DND-41 (cell line): Measurements from ENCODE around the gene HES3.
A peak's percentile ranks its signal among the peaks of the same experiment; 100 is the strongest.

Source experiments
- ATAC-seq: fragments of 200-7000 bp; cut with Tn5 transposase; 3 replicates; pipeline ENCODE4 v1.9.1; 2021; ENCODE audit warnings: low read depth; ENCODE audit not compliant: insufficient read depth
- DNase-seq: peaks from one replicate; pipeline ENCODE4 v3.0.0-alpha.2; 2020
- H2AFZ ChIP-seq: 2 replicates; pipeline ENCODE4 v1.6.0; 2012; ENCODE audit warnings: low read depth, low read length
- H3K27ac ChIP-seq: 2 replicates; pipeline ENCODE4 v1.5.1; 2012; ENCODE audit warnings: low read length, inconsistent platforms
- H3K27me3 ChIP-seq: fragments of 200-600 bp; sonication (generic); 2 replicates; pipeline ENCODE4 v1.6.0; 2012; ENCODE audit warnings: low read length, mild to moderate bottlenecking, inconsistent platforms; ENCODE audit not compliant: insufficient read depth, poor library complexity
- H3K36me3 ChIP-seq: 2 replicates; pipeline ENCODE4 v1.5.1; 2012; ENCODE audit warnings: low read length, inconsistent platforms; ENCODE audit not compliant: insufficient read depth
- H3K4me1 ChIP-seq: 2 replicates; pipeline ENCODE4 v1.5.1; 2012; ENCODE audit warnings: mild to moderate bottlenecking, low read length; ENCODE audit not compliant: insufficient read depth
- H3K4me2 ChIP-seq: 2 replicates; pipeline ENCODE4 v1.6.0; 2012; ENCODE audit warnings: mild to moderate bottlenecking, moderate library complexity, low read length, inconsistent platforms; ENCODE audit not compliant: insufficient read depth
- H3K4me3 ChIP-seq, 2 experiments: fragments of 200-600 bp in 1 of 2; shearing (Covaris generic) in 1 of 2; 2 replicates each; pipeline ENCODE4 v1.5.1; 2012 to 2016; ENCODE audit warnings: inconsistent platforms in 2 of 2, low read length in 2 of 2, mild to moderate bottlenecking in 2 of 2, low read depth in 1 of 2, moderate library complexity in 1 of 2
- H3K79me2 ChIP-seq: 2 replicates; pipeline ENCODE4 v1.6.0; 2012; ENCODE audit warnings: low read length, inconsistent platforms; ENCODE audit not compliant: insufficient read depth
- H3K9ac ChIP-seq: 2 replicates; pipeline ENCODE4 v1.6.0; 2012; ENCODE audit warnings: low read depth, mild to moderate bottlenecking, inconsistent platforms, low read length, moderate library complexity
- H3K9me3 ChIP-seq: 2 replicates; pipeline ENCODE4 v1.5.1; 2012; ENCODE audit warnings: low read length, moderate library complexity, mild to moderate bottlenecking, inconsistent platforms; ENCODE audit not compliant: insufficient read depth, severe bottlenecking
- H4K20me1 ChIP-seq: 2 replicates; pipeline ENCODE4 v1.6.0; 2012; ENCODE audit warnings: low read length; ENCODE audit not compliant: insufficient read depth
- EZH2 ChIP-seq: IDR thresholded peaks from 3 replicates; pipeline ENCODE4 v1.6.1; 2012; ENCODE audit warnings: borderline replicate concordance, low read depth, mild to moderate bottlenecking, moderate library complexity, low read length, inconsistent platforms; ENCODE audit not compliant: severe bottlenecking
- TF ChIP-seq, protein P1 (sequence below): IDR thresholded peaks from 2 replicates; pipeline ENCODE4 v1.5.1; 2012; ENCODE audit warnings: borderline replicate concordance, low read length, moderate library complexity, mild to moderate bottlenecking; ENCODE audit not compliant: poor library complexity, severe bottlenecking; ENCODE audit errors: extremely low read depth

Gene HES3

DNA sequence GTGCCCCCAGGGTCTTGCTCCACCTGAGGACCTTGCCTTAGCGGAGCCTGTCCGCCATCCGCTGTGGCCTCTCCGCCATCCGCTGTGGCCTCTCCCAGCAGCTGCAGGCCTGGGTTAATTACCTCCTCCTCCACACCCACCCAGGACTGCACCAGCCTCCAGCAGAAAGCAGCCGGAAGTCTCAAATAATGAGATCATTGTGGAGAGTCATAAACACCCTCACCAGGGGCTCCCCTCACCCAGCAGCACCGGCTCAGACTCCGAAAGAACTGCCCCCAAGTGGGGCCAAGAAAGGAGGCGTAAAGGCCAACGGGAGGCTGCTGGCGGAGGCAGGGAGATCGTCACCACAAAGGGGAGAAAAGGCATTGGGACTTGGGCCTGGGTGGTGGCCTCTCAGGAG lies 27.6 kb downstream of the HES3 start:
- Histone ChIP-seq H2AFZ (no peak overlapping the region), H3K9me3 (no peaks in the 10 kb centered on the region), H3K27ac (no peak overlapping the region), H3K4me1 (no peaks in the 10 kb centered on the region), H3K36me3 (peaks cover 69% of the 10 kb centered on the region), H3K4me2 (no peak overlapping the region), H3K79me2 (no peaks in the 10 kb centered on the region), H4K20me1 (peaks cover 57% of the 10 kb centered on the region), H3K4me3 (no peak overlapping the region), H3K9ac (no peak overlapping the region), H3K27me3 (no peaks in the 10 kb centered on the region)
- DNase-seq (no peak), ATAC-seq (no peak)
- no peak for TF ChIP-seq EZH2
- TF ChIP-seq, protein P1, sequence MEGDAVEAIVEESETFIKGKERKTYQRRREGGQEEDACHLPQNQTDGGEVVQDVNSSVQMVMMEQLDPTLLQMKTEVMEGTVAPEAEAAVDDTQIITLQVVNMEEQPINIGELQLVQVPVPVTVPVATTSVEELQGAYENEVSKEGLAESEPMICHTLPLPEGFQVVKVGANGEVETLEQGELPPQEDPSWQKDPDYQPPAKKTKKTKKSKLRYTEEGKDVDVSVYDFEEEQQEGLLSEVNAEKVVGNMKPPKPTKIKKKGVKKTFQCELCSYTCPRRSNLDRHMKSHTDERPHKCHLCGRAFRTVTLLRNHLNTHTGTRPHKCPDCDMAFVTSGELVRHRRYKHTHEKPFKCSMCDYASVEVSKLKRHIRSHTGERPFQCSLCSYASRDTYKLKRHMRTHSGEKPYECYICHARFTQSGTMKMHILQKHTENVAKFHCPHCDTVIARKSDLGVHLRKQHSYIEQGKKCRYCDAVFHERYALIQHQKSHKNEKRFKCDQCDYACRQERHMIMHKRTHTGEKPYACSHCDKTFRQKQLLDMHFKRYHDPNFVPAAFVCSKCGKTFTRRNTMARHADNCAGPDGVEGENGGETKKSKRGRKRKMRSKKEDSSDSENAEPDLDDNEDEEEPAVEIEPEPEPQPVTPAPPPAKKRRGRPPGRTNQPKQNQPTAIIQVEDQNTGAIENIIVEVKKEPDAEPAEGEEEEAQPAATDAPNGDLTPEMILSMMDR: no peak

DNA sequence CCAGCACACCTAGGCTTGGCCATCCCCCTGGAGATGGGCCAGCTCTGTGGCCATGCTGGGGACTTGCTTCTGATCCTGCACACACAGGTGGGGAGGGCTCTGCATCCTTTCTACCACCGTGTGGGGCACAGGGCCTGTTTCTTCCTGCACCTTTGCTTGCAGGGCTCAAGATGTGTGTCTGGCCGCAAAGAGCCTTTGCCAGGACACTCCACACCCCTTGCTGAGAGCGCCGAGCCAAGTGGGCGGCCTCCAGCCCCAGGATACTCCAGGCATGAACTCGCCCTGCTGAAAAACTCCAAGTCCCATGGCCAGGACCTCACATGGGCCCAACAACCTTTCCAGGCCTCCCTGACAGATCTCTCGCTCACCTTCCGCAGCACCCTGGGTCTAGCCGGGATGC lies 28.5 kb downstream of the HES3 start:
- no peaks in the 10 kb centered on the region for H3K79me2 ChIP-seq
- no peak overlapping the region for H3K9ac ChIP-seq
- no peaks in the 10 kb centered on the region for H3K4me1 ChIP-seq
- TF ChIP-seq, protein P1: no peak
- TF ChIP-seq EZH2: no peak
- no peak overlapping the region for H3K4me3 ChIP-seq
- peaks cover 71% of the 10 kb centered on the region for H3K36me3 ChIP-seq
- no peak overlapping the region for H3K4me2 ChIP-seq
- H3K27me3 ChIP-seq: no peaks in the 10 kb centered on the region
- H3K27ac ChIP-seq: no peak overlapping the region
- peaks cover 49% of the 10 kb centered on the region for H4K20me1 ChIP-seq
- no peak overlapping the region for H2AFZ ChIP-seq
- DNase-seq (no peak), ATAC-seq (no peak)
- no peaks in the 10 kb centered on the region for H3K9me3 ChIP-seq

DNA sequence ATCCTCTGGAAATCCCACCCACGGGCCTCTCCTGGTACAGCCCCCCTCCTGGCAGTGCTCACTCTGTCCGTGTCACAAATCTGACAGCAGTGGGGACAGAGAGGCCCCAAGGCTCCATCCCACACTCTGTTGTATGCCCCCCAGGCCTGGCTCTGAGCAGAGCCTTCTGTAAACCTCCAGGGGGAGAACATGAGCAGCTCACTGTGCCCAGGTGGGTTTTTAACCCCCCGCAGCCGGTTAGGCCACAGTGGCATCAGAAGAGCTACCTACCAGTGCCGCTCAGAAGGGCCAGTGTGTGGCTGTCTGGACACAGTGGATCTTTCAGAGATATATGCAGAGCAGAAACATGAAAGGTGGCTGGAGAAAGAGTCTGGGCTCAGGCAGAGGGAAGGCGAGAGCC lies 28.9 kb downstream of the HES3 start:
- H3K9ac ChIP-seq: no peak overlapping the region
- no peak overlapping the region for H3K27ac ChIP-seq
- ATAC-seq (peak; percentile 47; the same call in 2 of the 3 replicates), DNase-seq (no peak)
- TF ChIP-seq, protein P1: peak; percentile 7
- TF ChIP-seq EZH2: no peak
- H3K27me3 ChIP-seq: no peaks in the 10 kb centered on the region
- no peaks in the 10 kb centered on the region for H3K4me1 ChIP-seq
- H4K20me1 ChIP-seq: peaks cover 44% of the 10 kb centered on the region
- peaks cover 71% of the 10 kb centered on the region for H3K36me3 ChIP-seq
- no peak overlapping the region for H3K4me3 ChIP-seq
- no peak overlapping the region for H3K4me2 ChIP-seq
- H3K79me2 ChIP-seq: no peaks in the 10 kb centered on the region
- no peaks in the 10 kb centered on the region for H3K9me3 ChIP-seq
- H2AFZ ChIP-seq: no peak overlapping the region

DNA sequence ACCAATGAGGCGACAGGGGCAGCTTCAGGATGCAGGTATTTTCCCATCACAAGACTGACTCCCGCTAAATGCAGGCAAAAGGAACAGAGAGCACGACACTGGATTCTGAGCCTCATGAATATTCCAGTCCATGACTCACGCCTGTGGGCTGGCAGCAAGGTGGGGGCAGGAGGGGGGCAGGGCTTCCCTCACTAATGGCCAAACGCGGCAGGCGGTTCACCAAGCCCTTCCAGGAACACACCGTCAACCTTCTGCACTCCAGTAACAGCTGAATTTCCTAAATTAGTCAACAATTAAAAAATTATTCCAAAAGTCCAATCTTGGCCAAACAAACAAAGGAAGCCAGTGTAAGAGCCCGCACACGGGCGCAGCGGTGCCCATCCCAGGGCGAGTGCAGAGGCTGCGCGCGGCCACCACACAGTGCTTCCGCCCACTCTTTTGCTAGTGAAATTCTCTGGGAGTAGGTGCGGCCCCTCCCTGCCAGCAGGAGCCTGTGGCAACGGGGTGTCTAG lies 29.5 kb downstream of the HES3 start:
- no peaks in the 10 kb centered on the region for H3K9me3 ChIP-seq
- no peak overlapping the region for H3K4me2 ChIP-seq
- no peak for ATAC-seq
- H4K20me1 ChIP-seq: peaks cover 42% of the 10 kb centered on the region
- no peak overlapping the region for H3K27ac ChIP-seq
- DNase-seq: no peak
- H3K79me2 ChIP-seq: no peaks in the 10 kb centered on the region
- no peak overlapping the region for H3K4me3 ChIP-seq
- peaks cover 70% of the 10 kb centered on the region for H3K36me3 ChIP-seq
- H3K9ac ChIP-seq: no peak overlapping the region
- TF ChIP-seq, protein P1: no peak
- no peak for TF ChIP-seq EZH2
- H3K27me3 ChIP-seq: no peaks in the 10 kb centered on the region
- H3K4me1 ChIP-seq: no peaks in the 10 kb centered on the region
- no peak overlapping the region for H2AFZ ChIP-seq
